HepG2 (cell line): ENCODE data around the gene CYP26B1. TPM values are rescaled to one million over a fixed set of nuclear protein-coding genes. Genes with fewer than 3 reads are reported as not detected.

Source experiments
- ATAC-seq: fragments of 200-7000 bp; cut with Tn5 transposase; 3 replicates; pipeline ENCODE4 v1.9.1; 2020; ENCODE audit warnings: mild to moderate bottlenecking, moderate library complexity
- BruUV-seq: library from RNA; stranded (reverse); fragments of 400-500 nt; replicated peaks from 2 replicates; lab custom pipeline; 2021; lab: Mats Ljungman, UMichigan
- CTCF ChIA-PET: fragments of 300-600 bp; formaldehyde crosslinking; extraction: SDS; loops from one replicate; lab custom pipeline; 2021; ENCODE audit warnings: low total read pairs, inconsistent platforms, low intra/inter-chr PET ratio; lab: Yijun Ruan, JAX
- POLR2A ChIA-PET: fragments of 350-600 bp; sonication (Branson Sonifier 250); formaldehyde crosslinking; loops from one replicate; lab custom pipeline; 2020; ENCODE audit warnings: antibody characterized with exemption, inconsistent platforms; lab: Yijun Ruan, JAX
- DNase-seq: peaks from one replicate; pipeline ENCODE4 v3.0.0-alpha.2; 2015; ENCODE audit warnings: low spot score
- FAIRE-seq: peaks from 3 replicates; lab custom pipeline; 2011; peaks lifted over from hg19 to GRCh38; lab: Jason Lieb, UNC
- H2AFZ ChIP-seq: one replicate; pipeline ENCODE4 v1.6.1; 2011; ENCODE audit warnings: low read length, inconsistent platforms
- H3K27ac ChIP-seq: fragments of 300-600 bp; 3 replicates; pipeline ENCODE4 v1.8.0; 2011; ENCODE audit warnings: mixed run types, mild to moderate bottlenecking, mixed read lengths, low read length, inconsistent platforms; ENCODE audit not compliant: insufficient read depth; ENCODE audit errors: extremely low read length
- H3K27me3 ChIP-seq, 2 experiments: fragments of 200-600 bp in 1 of 2; 2 replicates in 1 of 2; 3 replicates in 1 of 2; pipeline versions ENCODE4 v1.6.0 to v1.8.0; 2011; ENCODE audit warnings: low read length in 2 of 2, mild to moderate bottlenecking in 2 of 2, moderate library complexity in 2 of 2, inconsistent platforms in 1 of 2; ENCODE audit not compliant: insufficient read depth in 2 of 2, control insufficient read depth in 1 of 2
- H3K36me3 ChIP-seq, 2 experiments: fragments of 200-600 bp in 1 of 2; replicated peaks in 1 of 2; 2 replicates in 1 of 2; 3 replicates in 1 of 2; pipeline versions ENCODE4 v1.5.1 to v1.8.0; 2011; ENCODE audit warnings: low read length in 2 of 2, inconsistent platforms in 1 of 2; ENCODE audit not compliant: insufficient read depth in 2 of 2, control insufficient read depth in 1 of 2
- H3K4me1 ChIP-seq: 2 replicates; pipeline ENCODE4 v1.5.1; 2012; ENCODE audit warnings: low read length, inconsistent platforms; ENCODE audit not compliant: insufficient read depth
- H3K4me2 ChIP-seq: 2 replicates; pipeline ENCODE4 v1.6.0; 2011; ENCODE audit warnings: low read depth, low read length, inconsistent platforms
- H3K4me3 ChIP-seq, 3 experiments: fragments of 200-600 bp in 1 of 3; sonication (generic), shearing (Covaris generic) in 1 of 3; replicated peaks in 1 of 3; 2 replicates each; pipeline ENCODE4 v1.5.1; 2011 to 2016; ENCODE audit warnings: low read length in 3 of 3, inconsistent platforms in 2 of 3, low read depth in 2 of 3, mild to moderate bottlenecking in 2 of 3, control low read depth in 1 of 3, mixed read lengths in 1 of 3; ENCODE audit not compliant: insufficient read depth in 1 of 3
- H3K79me2 ChIP-seq: one replicate; pipeline ENCODE4 v1.6.1; 2011; ENCODE audit warnings: low read length, inconsistent platforms; ENCODE audit not compliant: insufficient read depth
- H3K9ac ChIP-seq: 2 replicates; pipeline ENCODE4 v1.6.0; 2011; ENCODE audit warnings: mild to moderate bottlenecking, low read depth, low read length, inconsistent platforms; ENCODE audit not compliant: insufficient read depth
- H3K9me3 ChIP-seq: 2 replicates; pipeline ENCODE4 v1.5.1; 2012; ENCODE audit warnings: mild to moderate bottlenecking, low read length
- H4K20me1 ChIP-seq: 2 replicates; pipeline ENCODE4 v1.6.0; 2011; ENCODE audit warnings: inconsistent platforms, mild to moderate bottlenecking, low read length, moderate library complexity; ENCODE audit not compliant: insufficient read depth
- ATF7 ChIP-seq, 2 experiments: fragments of 450-650 bp in 1 of 2; sonication (generic) in 1 of 2; formaldehyde crosslinking in 1 of 2; IDR thresholded peaks; 2 replicates each; pipeline versions ENCODE4 v1.4.0 to v1.6.1; 2016 to 2020; ENCODE audit warnings: antibody characterized with exemption in 1 of 2, mild to moderate bottlenecking in 1 of 2, missing genetic modification reagents in 1 of 2
- CEBPB ChIP-seq: IDR thresholded peaks from 2 replicates; pipeline ENCODE4 v1.6.1; 2011; ENCODE audit warnings: low read depth, low read length, improper control_type of control experiment, borderline replicate concordance
- JDP2 ChIP-seq: sonication (generic); formaldehyde crosslinking; IDR thresholded peaks from 2 replicates; pipeline ENCODE4 v1.8.1; 2022; ENCODE audit warnings: missing genetic modification reagents, borderline replicate concordance
- MED1 ChIP-seq: sonication (generic); formaldehyde crosslinking; IDR thresholded peaks from 2 replicates; pipeline ENCODE4 v1.4.0; 2020; ENCODE audit warnings: missing genetic modification reagents
- MED13 ChIP-seq: sonication (generic); formaldehyde crosslinking; IDR thresholded peaks from 2 replicates; pipeline ENCODE4 v1.5.0; 2020; ENCODE audit warnings: missing genetic modification reagents
- NCOA5 ChIP-seq: sonication (generic); formaldehyde crosslinking; IDR thresholded peaks from 2 replicates; pipeline ENCODE4 v1.4.0; 2020; ENCODE audit warnings: missing genetic modification reagents
- SCMH1 ChIP-seq: sonication (generic); formaldehyde crosslinking; IDR thresholded peaks from 2 replicates; pipeline ENCODE4 v1.9.0; 2021; ENCODE audit warnings: missing genetic modification reagents, mild to moderate bottlenecking, borderline replicate concordance
- ZNF256 ChIP-seq: sonication (generic); formaldehyde crosslinking; conservative IDR thresholded peaks from 2 replicates; pipeline ENCODE4 v1.4.0; 2020; ENCODE audit warnings: missing genetic modification reagents
- ZNF329 ChIP-seq: sonication (generic); formaldehyde crosslinking; IDR thresholded peaks from 2 replicates; pipeline ENCODE4 v1.9.0; 2021; ENCODE audit warnings: low read depth, mild to moderate bottlenecking, missing genetic modification reagents
- ZSCAN20 ChIP-seq: sonication (generic); formaldehyde crosslinking; IDR thresholded peaks from 2 replicates; pipeline ENCODE4 v1.4.0; 2020; ENCODE audit warnings: missing genetic modification reagents, mild to moderate bottlenecking, borderline replicate concordance
- WGBS: methylation state at CpG from one replicate; pipeline ENCODE4 v1.1.6; 2017; ENCODE audit warnings: low lambda C conversion rate; 5-methylcytosine and 5-hydroxymethylcytosine counted together
- in situ Hi-C: cut with HindIII; loops from 2 replicates; pipeline ENCODE4 v1.10.0; 2017; ENCODE audit warnings: low pct_unique_long_range_greater_than_20kb; ENCODE audit not compliant: extremely low pct_ligation_motif_present
- intact Hi-C: fragments of 100-400 bp; cut with micrococcal nuclease; formaldehyde crosslinking; loops from one replicate; pipeline ENCODE4 v1.10.0; 2022; ENCODE audit not compliant: unreplicated experiment
- polyA plus RNA-seq, 8 experiments: library from polyadenylated mRNA; depleted of rRNA in 3 of 8; stranded (reverse) in 7 of 8; unstranded in 1 of 8; fragments of >200 nt; fragmentation: Illumina TruSeq in 4 of 8; extraction: Trizol in 4 of 8; gene quantifications; 2 replicates each; pipeline versions ENCODE4 v1.2.1 to v1.2.3, GENCODE V29; 2011 to 2016; ENCODE audit warnings: low read depth in 4 of 8, missing spikeins in 1 of 8, mixed read lengths in 1 of 8; ENCODE audit not compliant: insufficient read depth in 1 of 8
- total RNA-seq, 5 experiments: library from RNA; depleted of rRNA; stranded (reverse); fragments of >200 nt; fragmentation: Illumina TruSeq; extraction: Trizol; gene quantifications; 2 replicates each; pipeline ENCODE4 v1.2.3, GENCODE V29; 2016; ENCODE audit warnings: low read depth in 1 of 5
- TF ChIP-seq, protein P1 (sequence below), 2 experiments: sonication (generic) in 1 of 2; formaldehyde crosslinking in 1 of 2; IDR thresholded peaks; 2 replicates each; pipeline versions ENCODE4 v1.4.0 to v1.6.1; 2016 to 2020; ENCODE audit warnings: borderline replicate concordance in 1 of 2, low read depth in 1 of 2, mild to moderate bottlenecking in 1 of 2, missing genetic modification reagents in 1 of 2

CYP26B1 gene
- total and polyA plus RNA-seq, 2 of the 13 experiments (the other 11 are each of a cell fraction or from before 2014, with no cell fraction given): 0.05 to 0.07 TPM

DNA sequence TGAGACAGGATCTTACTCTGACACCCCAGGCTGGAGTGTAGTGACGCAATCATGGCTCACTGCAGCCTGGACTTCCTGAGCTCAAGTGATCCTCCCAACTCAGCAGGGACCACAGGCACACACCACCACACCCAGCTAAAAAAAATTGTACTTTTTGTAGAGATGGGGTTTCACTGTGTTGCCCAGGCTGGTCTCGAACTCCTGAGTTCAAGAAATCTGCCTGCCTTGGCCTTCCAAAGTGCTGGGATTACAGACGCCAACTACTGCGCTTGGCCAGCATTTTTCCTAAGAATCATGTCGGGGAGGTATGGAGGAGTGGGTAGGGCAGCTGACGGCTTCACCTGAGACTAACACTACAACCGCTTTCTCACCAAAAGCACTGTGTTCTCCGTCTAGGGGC is 50.4 kb downstream of the CYP26B1 start:
- no peaks in the 10 kb centered on the region for H3K36me3 ChIP-seq
- BruUV-seq: no TSS peak
- no peak overlapping the region for H3K4me2 ChIP-seq
- ATAC-seq: no peak
- ChIA-PET POLR2A (no interaction called here), CTCF (no interaction called here)
- peaks cover 2 to 43% of the 10 kb centered on the region in 2 experiments; a peak in 4 of 5 replicates for H3K27me3 ChIP-seq
- TF ChIP-seq ATF7 (IDR thresholded peaks at IDR 0.05) (0 out of 2 replicates have a peak, but pooled peaks have one; percentile 24), ATF7 (CRISPR knock-in tag; IDR thresholded peaks at IDR 0.05) (no peak), ZNF329 (no peak), ZSCAN20 (CRISPR knock-in tag) (no peak), CEBPB (peak; percentile 42; the same call in 1 of the 2 replicates)
- intact Hi-C loops: no loop called here
- H3K79me2 ChIP-seq: no peaks in the 10 kb centered on the region
- WGBS: 37% methylated on average over 8 of the region's 8 CpGs
- no peak overlapping the region for H3K27ac ChIP-seq
- H3K9ac ChIP-seq: no peak overlapping the region
- no peak overlapping the region for H2AFZ ChIP-seq
- no peak for DNase-seq
- H3K9me3 ChIP-seq: no peaks in the 10 kb centered on the region
- no peak for FAIRE-seq
- no peak overlapping the region for H3K4me3 ChIP-seq
- in situ Hi-C loops: no loop called here
- no peaks in the 10 kb centered on the region for H4K20me1 ChIP-seq
- no peaks in the 10 kb centered on the region for H3K4me1 ChIP-seq

DNA sequence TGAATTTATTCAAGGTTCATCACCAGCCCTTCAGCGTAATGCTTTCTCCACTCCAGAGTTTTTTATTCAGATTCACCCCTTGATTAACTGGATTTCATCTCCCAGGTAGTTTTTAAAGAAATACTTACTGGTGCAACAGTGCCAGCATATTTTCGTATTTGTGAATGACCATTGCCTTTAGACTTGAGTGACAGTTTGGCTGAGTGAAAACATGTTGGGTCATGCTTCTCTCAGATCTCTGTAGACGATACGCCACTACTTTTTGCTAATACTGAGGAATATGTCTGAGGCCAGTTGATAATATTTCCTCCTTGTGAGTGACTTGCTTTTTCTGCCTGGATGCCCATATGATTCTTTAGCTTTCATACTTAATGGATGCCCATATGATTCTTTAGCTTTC is 51.5 kb downstream of the CYP26B1 start:
- TF ChIP-seq JDP2 (CRISPR knock-in tag): no peak
- TF ChIP-seq SCMH1 (CRISPR knock-in tag): no peak
- TF ChIP-seq, protein P1, sequence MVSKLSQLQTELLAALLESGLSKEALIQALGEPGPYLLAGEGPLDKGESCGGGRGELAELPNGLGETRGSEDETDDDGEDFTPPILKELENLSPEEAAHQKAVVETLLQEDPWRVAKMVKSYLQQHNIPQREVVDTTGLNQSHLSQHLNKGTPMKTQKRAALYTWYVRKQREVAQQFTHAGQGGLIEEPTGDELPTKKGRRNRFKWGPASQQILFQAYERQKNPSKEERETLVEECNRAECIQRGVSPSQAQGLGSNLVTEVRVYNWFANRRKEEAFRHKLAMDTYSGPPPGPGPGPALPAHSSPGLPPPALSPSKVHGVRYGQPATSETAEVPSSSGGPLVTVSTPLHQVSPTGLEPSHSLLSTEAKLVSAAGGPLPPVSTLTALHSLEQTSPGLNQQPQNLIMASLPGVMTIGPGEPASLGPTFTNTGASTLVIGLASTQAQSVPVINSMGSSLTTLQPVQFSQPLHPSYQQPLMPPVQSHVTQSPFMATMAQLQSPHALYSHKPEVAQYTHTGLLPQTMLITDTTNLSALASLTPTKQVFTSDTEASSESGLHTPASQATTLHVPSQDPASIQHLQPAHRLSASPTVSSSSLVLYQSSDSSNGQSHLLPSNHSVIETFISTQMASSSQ (IDR thresholded peaks at IDR 0.05; ENCODE audit: low read depth): no peak
- TF ChIP-seq, protein P1 (CRISPR knock-in tag; IDR thresholded peaks at IDR 0.05; ENCODE audit: borderline replicate concordance): no peak
- TF ChIP-seq NCOA5 (CRISPR knock-in tag): no peak
- TF ChIP-seq MED1: no peak
- TF ChIP-seq ZNF256: no peak
- no peak for TF ChIP-seq MED13 (CRISPR knock-in tag)
- in situ Hi-C loops: no loop called here
- ChIA-PET POLR2A (no interaction called here), CTCF (no interaction called here)
- Histone ChIP-seq H3K27me3 (peaks cover 3 to 51% of the 10 kb centered on the region in 2 experiments; a peak in 4 of 5 replicates), H3K4me1 (no peaks in the 10 kb centered on the region), H3K27ac (no peak overlapping the region), H3K9me3 (no peaks in the 10 kb centered on the region), H3K36me3 (no peaks in the 10 kb centered on the region), H3K9ac (no peak overlapping the region), H4K20me1 (no peaks in the 10 kb centered on the region), H3K4me3 (no peak overlapping the region), H2AFZ (no peak overlapping the region), H3K4me2 (no peak overlapping the region), H3K79me2 (no peaks in the 10 kb centered on the region)
- BruUV-seq: no TSS peak
- WGBS: 59% methylated on average over 4 of the region's 4 CpGs
- FAIRE-seq (no peak), ATAC-seq (no peak), DNase-seq (no peak)
- intact Hi-C loops: no loop called here
